HepG2 (cell line): Measurements from ENCODE around the gene TCF25. TPM values are rescaled to one million over a fixed set of nuclear protein-coding genes. Genes with fewer than 3 reads are reported as not detected.

Experiments
- AHR ChIP-seq: IDR thresholded peaks from 2 replicates; pipeline ENCODE4 v1.6.1; 2018; ENCODE audit warnings: missing genetic modification reagents, missing compliant biosample characterization
- MXI1 ChIP-seq: IDR thresholded peaks from 3 replicates; pipeline ENCODE4 v1.6.1; 2012; ENCODE audit warnings: low read depth, low read length, inconsistent platforms, borderline replicate concordance
- NPAS2 ChIP-seq: sonication (generic); formaldehyde crosslinking; IDR thresholded peaks from 2 replicates; pipeline ENCODE4 v1.8.0; 2022; ENCODE audit warnings: mild to moderate bottlenecking, missing genetic modification reagents, borderline replicate concordance
- SMARCE1 ChIP-seq: fragments of 450-650 bp; IDR thresholded peaks from 2 replicates; pipeline ENCODE4 v1.6.1; 2017; ENCODE audit warnings: borderline replicate concordance
- SSRP1 ChIP-seq: IDR thresholded peaks from 2 replicates; pipeline ENCODE4 v1.6.1; 2016; ENCODE audit warnings: control low read depth
- TFE3 ChIP-seq: IDR thresholded peaks from 2 replicates; pipeline ENCODE4 v1.6.1; 2016
- THRA ChIP-seq: sonication (generic); formaldehyde crosslinking; IDR thresholded peaks from 2 replicates; pipeline ENCODE4 v1.4.0; 2020; ENCODE audit warnings: missing genetic modification reagents, borderline replicate concordance
- U2AF2 ChIP-seq: fragments of 200-400 bp; formaldehyde crosslinking; IDR thresholded peaks from 2 replicates; pipeline ENCODE4 v1.6.1; 2017; ENCODE audit warnings: low read depth, mild to moderate bottlenecking, low read length
- ZC3H13 ChIP-seq: sonication (generic); formaldehyde crosslinking; IDR thresholded peaks from 2 replicates; pipeline ENCODE4 v1.8.1; 2023; ENCODE audit warnings: mild to moderate bottlenecking, missing genetic modification reagents, moderate library complexity
- ZEB1 ChIP-seq: IDR thresholded peaks from 2 replicates; pipeline ENCODE4 v1.6.1; 2012; ENCODE audit warnings: mild to moderate bottlenecking, low read depth, inconsistent platforms; ENCODE audit not compliant: insufficient replicate concordance
- ZHX2 ChIP-seq, 2 experiments: sonication (generic) in 1 of 2; formaldehyde crosslinking in 1 of 2; IDR thresholded peaks; 2 replicates each; pipeline versions ENCODE4 v1.6.1 to v1.9.0; 2014 to 2022; ENCODE audit warnings: antibody characterized with exemption in 1 of 2, borderline replicate concordance in 1 of 2, inconsistent platforms in 1 of 2, low read depth in 1 of 2, missing genetic modification reagents in 1 of 2
- ZNF362 ChIP-seq: sonication (generic); formaldehyde crosslinking; IDR thresholded peaks from 2 replicates; pipeline ENCODE4 v1.4.0; 2020; ENCODE audit warnings: missing genetic modification reagents, mild to moderate bottlenecking, borderline replicate concordance
- ZNF446 ChIP-seq: sonication (generic); formaldehyde crosslinking; IDR thresholded peaks from 2 replicates; pipeline ENCODE4 v1.5.0; 2020; ENCODE audit warnings: mild to moderate bottlenecking, missing genetic modification reagents
- ZNF484 ChIP-seq: sonication (generic); formaldehyde crosslinking; IDR thresholded peaks from 2 replicates; pipeline ENCODE4 v1.5.1; 2020; ENCODE audit warnings: mild to moderate bottlenecking, low read depth, missing genetic modification reagents, borderline replicate concordance
- ZNF749 ChIP-seq: sonication (generic); formaldehyde crosslinking; IDR thresholded peaks from 2 replicates; pipeline ENCODE4 v1.8.0; 2022; ENCODE audit warnings: mild to moderate bottlenecking, missing genetic modification reagents, moderate library complexity, borderline replicate concordance
- polyA plus RNA-seq, 8 experiments: library from polyadenylated mRNA; depleted of rRNA in 3 of 8; stranded (reverse) in 7 of 8; unstranded in 1 of 8; fragments of >200 nt; fragmentation: Illumina TruSeq in 4 of 8; extraction: Trizol in 4 of 8; gene quantifications; 2 replicates each; pipeline versions ENCODE4 v1.2.1 to v1.2.3, GENCODE V29; 2011 to 2016; ENCODE audit warnings: low read depth in 4 of 8, missing spikeins in 1 of 8, mixed read lengths in 1 of 8; ENCODE audit not compliant: insufficient read depth in 1 of 8
- total RNA-seq, 5 experiments: library from RNA; depleted of rRNA; stranded (reverse); fragments of >200 nt; fragmentation: Illumina TruSeq; extraction: Trizol; gene quantifications; 2 replicates each; pipeline ENCODE4 v1.2.3, GENCODE V29; 2016; ENCODE audit warnings: low read depth in 1 of 5
- TF ChIP-seq, protein P1 (sequence below): sonication (generic); formaldehyde crosslinking; IDR thresholded peaks from 2 replicates; pipeline ENCODE4 v1.8.0; 2022; ENCODE audit warnings: missing genetic modification reagents, mild to moderate bottlenecking, borderline replicate concordance

Gene TCF25
- total and polyA plus RNA-seq, 2 of the 13 experiments (the other 11 are each of a cell fraction or from before 2014, with no cell fraction given) = 138 to 206 TPM

DNA sequence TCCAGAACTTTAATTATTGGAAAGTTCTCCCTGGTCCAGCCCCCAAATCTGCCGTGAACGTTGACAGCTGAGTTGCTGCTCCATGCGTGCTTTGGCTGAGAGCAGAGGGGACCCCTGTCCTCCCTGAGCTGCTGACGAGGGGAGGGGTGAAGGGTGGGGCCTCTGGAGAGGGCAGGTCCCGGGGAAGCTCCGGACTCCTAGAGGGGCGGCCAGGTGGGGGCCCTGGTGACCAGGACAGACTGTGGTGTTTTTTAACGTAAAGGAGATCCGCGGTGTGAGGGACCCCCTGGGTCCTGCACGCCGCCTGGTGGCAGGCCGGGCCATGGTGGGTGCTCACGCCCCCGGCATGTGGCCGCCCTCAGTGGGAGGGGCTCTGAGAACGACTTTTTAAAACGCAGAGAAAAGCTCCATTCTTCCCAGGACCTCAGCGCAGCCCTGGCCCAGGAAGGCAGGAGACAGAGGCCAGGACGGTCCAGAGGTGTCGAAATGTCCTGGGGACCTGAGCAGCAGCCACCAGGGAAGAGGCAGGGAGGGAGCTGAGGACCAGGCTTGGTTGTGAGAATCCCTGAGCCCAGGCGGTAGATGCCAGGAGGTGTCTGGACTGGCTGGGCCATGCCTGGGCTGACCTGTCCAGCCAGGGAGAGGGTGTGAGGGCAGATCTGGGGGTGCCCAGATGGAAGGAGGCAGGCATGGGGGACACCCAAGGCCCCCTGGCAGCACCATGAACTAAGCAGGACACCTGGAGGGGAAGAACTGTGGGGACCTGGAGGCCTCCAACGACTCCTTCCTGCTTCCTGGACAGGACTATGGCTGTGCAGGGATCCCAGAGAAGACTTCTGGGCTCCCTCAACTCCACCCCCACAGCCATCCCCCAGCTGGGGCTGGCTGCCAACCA, 45.3 kb downstream of the TCF25 start, which contains the start of gene MC1R (continued):
- peak; percentile 75 for TF ChIP-seq ZHX2 (IDR thresholded peaks at IDR 0.05; ENCODE audit: low read depth)
- no peak for TF ChIP-seq ZHX2 (CRISPR knock-in tag; IDR thresholded peaks at IDR 0.05; ENCODE audit: borderline replicate concordance)
- TF ChIP-seq ZNF362 = no peak; the same call in 1 of the 2 replicates
- TF ChIP-seq SMARCE1 = no peak
- peak; percentile 87; the same call in 1 of the 2 replicates for TF ChIP-seq THRA
- no peak for TF ChIP-seq AHR (CRISPR knock-in tag)
- no peak for TF ChIP-seq NPAS2 (CRISPR knock-in tag)
- TF ChIP-seq, protein P1, sequence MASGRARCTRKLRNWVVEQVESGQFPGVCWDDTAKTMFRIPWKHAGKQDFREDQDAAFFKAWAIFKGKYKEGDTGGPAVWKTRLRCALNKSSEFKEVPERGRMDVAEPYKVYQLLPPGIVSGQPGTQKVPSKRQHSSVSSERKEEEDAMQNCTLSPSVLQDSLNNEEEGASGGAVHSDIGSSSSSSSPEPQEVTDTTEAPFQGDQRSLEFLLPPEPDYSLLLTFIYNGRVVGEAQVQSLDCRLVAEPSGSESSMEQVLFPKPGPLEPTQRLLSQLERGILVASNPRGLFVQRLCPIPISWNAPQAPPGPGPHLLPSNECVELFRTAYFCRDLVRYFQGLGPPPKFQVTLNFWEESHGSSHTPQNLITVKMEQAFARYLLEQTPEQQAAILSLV (CRISPR knock-in tag) = no peak; the same call in 1 of the 2 replicates
- TF ChIP-seq SSRP1 (CRISPR knock-in tag) = no peak
- no peak for TF ChIP-seq U2AF2
- peak; percentile 93 for TF ChIP-seq TFE3 (CRISPR knock-in tag)
- no peak for TF ChIP-seq ZEB1
- peak; percentile 75; the same call in 1 of the 2 replicates for TF ChIP-seq ZNF749 (CRISPR knock-in tag)
- TF ChIP-seq ZNF446 (CRISPR knock-in tag) = 0 out of 2 replicates have a peak, but pooled peaks have one; percentile 30
- TF ChIP-seq ZC3H13 (CRISPR knock-in tag) = peak; percentile 93
- TF ChIP-seq ZNF484 (CRISPR knock-in tag) = no peak
- TF ChIP-seq MXI1 = peak; percentile 92; the same call in 1 of the 3 replicates
